Stomach (tissue), 4 donors: Measurements from ENCODE around the gene TBX4.

Experiments
- CTCF ChIP-seq, 7 experiments: fragments of 450-650 bp in 4 of 7; fragments of 200-600 bp in 3 of 7; sonication (generic) in 3 of 7; IDR thresholded peaks; one replicate each; pipeline ENCODE4 v1.5.1; 2016 to 2019; ENCODE audit warnings: antibody characterized with exemption in 7 of 7, control low read depth in 2 of 7, mild to moderate bottlenecking in 1 of 7
- EP300 ChIP-seq: sonication (generic); formaldehyde crosslinking; IDR thresholded peaks from one replicate; pipeline ENCODE4 v1.6.1; 2017; ENCODE audit warnings: antibody characterized with exemption
- POLR2A ChIP-seq, 4 donors: fragments of 450-650 bp; IDR thresholded peaks; one replicate each; pipeline ENCODE4 v1.6.1; 2016; ENCODE audit warnings: antibody characterized with exemption in 4 of 4, control low read depth in 2 of 4, mild to moderate bottlenecking in 1 of 4, moderate library complexity in 1 of 4
- POLR2AphosphoS5 ChIP-seq, 3 donors: sonication (generic); formaldehyde crosslinking; IDR thresholded peaks; one replicate each; pipeline ENCODE4 v1.6.1; 2016; ENCODE audit warnings: antibody characterized with exemption in 3 of 3

- no peak for TF ChIP-seq CTCF (IDR thresholded peaks at IDR 0.05)
- TF ChIP-seq POLR2A (IDR thresholded peaks at IDR 0.05), result no peak
- no peak for TF ChIP-seq POLR2AphosphoS5 (IDR thresholded peaks at IDR 0.05)
- TF ChIP-seq EP300, result no peak
These were observed 35.2 kb downstream of the TBX4 start for GRCh38 chr17:61487161-61487988.
